HG02884 (cell line): ENCODE data around the gene CAST.

Source experiments
- ATAC-seq: cut with Tn5 transposase; IDR thresholded peaks from one replicate; pipeline ENCODE4 v1.9.1; 2021; ENCODE audit warnings: mild to moderate bottlenecking, moderate library complexity; ENCODE audit not compliant: unreplicated experiment

CAST gene

GRCh38 chr5:96706433-96707111 lies 44.4 kb downstream of the CAST start:
- no peak for ATAC-seq

GRCh38 chr5:96708600-96708999 lies 46.4 kb downstream of the CAST start:
- no peak for ATAC-seq

GRCh38 chr5:96709152-96709821 lies 47.1 kb downstream of the CAST start:
- ATAC-seq: no peak

GRCh38 chr5:96712100-96712746 lies 50.0 kb downstream of the CAST start:
- ATAC-seq: no peak

GRCh38 chr5:96714450-96714849 lies 52.3 kb downstream of the CAST start:
- no peak for ATAC-seq

- no peak for ATAC-seq
Observed at GRCh38 chr5:96714951-96715451, 52.8 kb downstream of the CAST start.

- ATAC-seq: no peak
Observed at GRCh38 chr5:96716007-96716406, 53.8 kb downstream of the CAST start.

GRCh38 chr5:96716716-96717115 lies 54.5 kb downstream of the CAST start:
- ATAC-seq: no peak

GRCh38 chr5:96717874-96718273 lies 55.7 kb downstream of the CAST start:
- ATAC-seq: no peak

GRCh38 chr5:96718635-96719077 lies 56.5 kb downstream of the CAST start:
- no peak for ATAC-seq

GRCh38 chr5:96720408-96720807 lies 58.2 kb downstream of the CAST start:
- no peak for ATAC-seq

GRCh38 chr5:96721351-96721977 lies 59.3 kb downstream of the CAST start:
- no peak for ATAC-seq

- ATAC-seq: no peak
Observed at GRCh38 chr5:96725257-96725656, 63.1 kb downstream of the CAST start.

- no peak for ATAC-seq
Observed at GRCh38 chr5:96726802-96727201, 64.6 kb downstream of the CAST start.

GRCh38 chr5:96729156-96729555 lies 67.0 kb downstream of the CAST start:
- ATAC-seq: no peak

- no peak for ATAC-seq
Observed at GRCh38 chr5:96730586-96730985, 68.4 kb downstream of the CAST start.

GRCh38 chr5:96733771-96734500 lies 71.8 kb downstream of the CAST start:
- no peak for ATAC-seq

GRCh38 chr5:96734871-96735325 lies 72.7 kb downstream of the CAST start:
- no peak for ATAC-seq

GRCh38 chr5:96736937-96737336 lies 74.8 kb downstream of the CAST start:
- no peak for ATAC-seq

- no peak for ATAC-seq
Observed at GRCh38 chr5:96741106-96741505, 78.9 kb downstream of the CAST start.

GRCh38 chr5:96741891-96742309 lies 79.7 kb downstream of the CAST start:
- ATAC-seq: no peak
